ENCODE data around the gene DNAI4.

- TF ChIP-seq, protein P1, sequence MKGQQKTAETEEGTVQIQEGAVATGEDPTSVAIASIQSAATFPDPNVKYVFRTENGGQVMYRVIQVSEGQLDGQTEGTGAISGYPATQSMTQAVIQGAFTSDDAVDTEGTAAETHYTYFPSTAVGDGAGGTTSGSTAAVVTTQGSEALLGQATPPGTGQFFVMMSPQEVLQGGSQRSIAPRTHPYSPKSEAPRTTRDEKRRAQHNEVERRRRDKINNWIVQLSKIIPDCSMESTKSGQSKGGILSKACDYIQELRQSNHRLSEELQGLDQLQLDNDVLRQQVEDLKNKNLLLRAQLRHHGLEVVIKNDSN (CRISPR knock-in tag; IDR thresholded peaks at IDR 0.05): no peak
- TF ChIP-seq NFATC3 (IDR thresholded peaks at IDR 0.05) (no peak), ZNF274 (IDR thresholded peaks at IDR 0.05; ENCODE audit: borderline replicate concordance, low read depth, low read length) (no peak), THRA (IDR thresholded peaks at IDR 0.05) (no peak)
Measured at GRCh38 chr1:66925944-66926343, 1.3 kb upstream of the DNAI4 start.
